Ovary (tissue), 9 donors: ENCODE data around the gene CSTF1. TPM values are rescaled to one million over a fixed set of nuclear protein-coding genes. Genes with fewer than 3 reads are reported as not detected.

Experiments
- DNase-seq, 5 donors: peaks; one replicate each; pipeline ENCODE4 v3.0.0-alpha.2; 2019 to 2020
- H3K27ac ChIP-seq, 2 donors: fragments of 200-600 bp; one replicate each; pipeline versions ENCODE4 v1.5.1 to v1.8.0; 2019 to 2022
- H3K27me3 ChIP-seq: fragments of 200-600 bp; one replicate; pipeline ENCODE4 v1.8.0; 2022
- H3K36me3 ChIP-seq: fragments of 200-600 bp; sonication (generic); one replicate; pipeline ENCODE4 v1.5.1; 2019
- H3K4me1 ChIP-seq: one replicate; pipeline ENCODE4 v1.8.1; 2013; ENCODE audit warnings: mild to moderate bottlenecking, moderate library complexity; ENCODE audit not compliant: insufficient read depth
- H3K4me3 ChIP-seq: fragments of 200-600 bp; sonication (generic); one replicate; pipeline ENCODE4 v1.5.1; 2017
- H3K9me3 ChIP-seq, 2 donors: fragments of 200-600 bp in 1 of 2; sonication (generic) in 1 of 2; one replicate each; pipeline versions ENCODE4 v1.5.1 to v1.8.1; 2013 to 2019; ENCODE audit warnings: mild to moderate bottlenecking in 1 of 2, moderate library complexity in 1 of 2
- CTCF ChIP-seq, 3 donors: fragments of 450-650 bp in 2 of 3; fragments of 200-600 bp in 1 of 3; IDR thresholded peaks; one replicate each; pipeline versions ENCODE4 v1.5.1 to v1.8.0; 2016 to 2022; ENCODE audit warnings: antibody characterized with exemption in 3 of 3, mild to moderate bottlenecking in 1 of 3
- EP300 ChIP-seq: sonication (generic); formaldehyde crosslinking; IDR thresholded peaks from one replicate; pipeline ENCODE4 v1.6.1; 2017; ENCODE audit warnings: antibody characterized with exemption
- POLR2A ChIP-seq: fragments of 450-650 bp; IDR thresholded peaks from one replicate; pipeline ENCODE4 v1.6.1; 2017; ENCODE audit warnings: antibody characterized with exemption, mild to moderate bottlenecking, moderate library complexity
- WGBS, 3 donors: extraction: QIAGEN DNeasy Blood & Tissue Kit in 1 of 3; methylation state at CpG; one replicate each; pipeline versions ENCODE4 v1.1.5 to v1.1.7; 2013 to 2017; 5-methylcytosine and 5-hydroxymethylcytosine counted together
- intact Hi-C, 4 donors: fragments of 100-400 bp; cut with DNase I; formaldehyde crosslinking; loops; one replicate each; pipeline versions ENCODE4 v1.11.0 to v1.15.1; 2022 to 2023
- polyA plus RNA-seq, 2 donors: library from polyadenylated mRNA; stranded (reverse); fragments of 200-250 nt in 1 of 2; fragments of 350-450 nt in 1 of 2; fragmentation: Illumina TruSeq in 1 of 2; extraction: RNeasy Lipid Tissue Mini Kit (QIAGEN cat#74804) in 1 of 2; gene quantifications; one replicate each; pipeline ENCODE4 v1.2.3, GENCODE V29; 2013 to 2014
- total RNA-seq, 7 donors: library from RNA; depleted of rRNA in 2 of 7; stranded (reverse); fragments of >200 nt in 2 of 7; fragmentation: NEBNext Ultra II Directional in 3 of 7; extraction: Animal tissue kit (Norgen Biotek cat#: 25700) in 3 of 7; gene quantifications; one replicate each; pipeline versions ENCODE4 v1.1.0 to v1.2.4, GENCODE V29; 2016 to 2023
- donor health status: DM: no; HTN: no; CAD: no; lungs with moderate emphysema.
- donor health status: DM: no; HTN: no; CAD: no.
- donor health status: Bipolar disorder and iron deficiency.
- donor health status: DM: yes; HTN: yes; CAD: no.
- donor health status: DM: no; HTN: no; CAD: no.
- donor health status: DM: yes; HTN: yes; CAD: no.

CSTF1 gene
- total and polyA plus RNA-seq, 9 donors: 15.5 to 41.5 (median 31.8) TPM

GRCh38 chr20:56451056-56451765, 58.8 kb downstream of the CSTF1 start:
- Histone ChIP-seq H3K27me3 (no peaks in the 10 kb centered on the region), H3K27ac (no peak overlapping the region), H3K4me3 (no peak overlapping the region), H3K9me3 (no peaks in the 10 kb centered on the region), H3K4me1 (no peaks in the 10 kb centered on the region), H3K36me3 (no peaks in the 10 kb centered on the region)
- intact Hi-C loops: no loop called here
- TF ChIP-seq EP300 (no peak), CTCF (IDR thresholded peaks at IDR 0.05) (no peak), POLR2A (no peak)
- DNase-seq: no peak
- WGBS, 3 donors: 85 to 88% (median 86%) methylated on average over 13 of the region's 13 CpGs

- WGBS, 3 donors: 83 to 89% (median 88%) methylated on average over 5 of the region's 5 CpGs
- intact Hi-C loops: no loop called here
Observed at GRCh38 chr20:56453352-56453751, 60.9 kb downstream of the CSTF1 start.

GRCh38 chr20:56454754-56455153, 62.3 kb downstream of the CSTF1 start:
- Histone ChIP-seq H3K9me3 (no peaks in the 10 kb centered on the region), H3K4me3 (no peak overlapping the region), H3K4me1 (no peaks in the 10 kb centered on the region), H3K36me3 (no peaks in the 10 kb centered on the region), H3K27ac (no peak overlapping the region), H3K27me3 (no peaks in the 10 kb centered on the region)
- WGBS, 3 donors: 85 to 92% (median 87%) methylated on average over 7 of the region's 7 CpGs
- TF ChIP-seq POLR2A (no peak), CTCF (IDR thresholded peaks at IDR 0.05) (no peak), EP300 (no peak)
- intact Hi-C loops: no loop called here
- DNase-seq: no peak

More at GRCh38 chr20:56453352-56453751, 60.9 kb downstream of the CSTF1 start:
- no peak for TF ChIP-seq POLR2A
- TF ChIP-seq CTCF (IDR thresholded peaks at IDR 0.05): no peak
- no peak for TF ChIP-seq EP300
- Histone ChIP-seq H3K27me3 (no peaks in the 10 kb centered on the region), H3K27ac (no peak overlapping the region), H3K4me1 (no peaks in the 10 kb centered on the region), H3K4me3 (no peak overlapping the region), H3K9me3 (no peaks in the 10 kb centered on the region), H3K36me3 (no peaks in the 10 kb centered on the region)
- no peak for DNase-seq

Other genes with a start within 250 kb of the CSTF1 start
- not detected for gene MC3R, start 143.9 kb upstream of the CSTF1 start, total RNA-seq
- not detected for gene MC3R, start 143.9 kb upstream of the CSTF1 start, polyA plus RNA-seq
- 100 to 1,000 TPM in 5 of 7 donors, 10 to 100 TPM in 2; 61.5 to 135 (median 120) TPM for gene FAM210B, start 33.7 kb upstream of the CSTF1 start, total RNA-seq
- 100 to 1,000 TPM in 1 of 2 donors, 10 to 100 TPM in 1; 94.4 to 148 TPM for gene FAM210B, start 33.7 kb upstream of the CSTF1 start, polyA plus RNA-seq
- gene AURKA, start 430 bp upstream of the CSTF1 start, total RNA-seq: 1 to 10 TPM; 2.2 to 10.0 (median 3.5) TPM
- gene AURKA, start 430 bp upstream of the CSTF1 start, polyA plus RNA-seq: 1 to 10 TPM; 2.5 to 3.2 TPM
- 1 to 10 TPM; 1.0 to 6.9 (median 2.5) TPM for gene CASS4, start 19.6 kb downstream of the CSTF1 start, total RNA-seq
- gene CASS4, start 19.6 kb downstream of the CSTF1 start, polyA plus RNA-seq: 1 to 10 TPM; 1.2 to 3.1 TPM
- 10 to 100 TPM; 32.3 to 91.0 (median 85.2) TPM for gene RTF2, start 76.0 kb downstream of the CSTF1 start, total RNA-seq
- 100 to 1,000 TPM in 1 of 2 donors, 10 to 100 TPM in 1; 90.7 to 128 TPM for gene RTF2, start 76.0 kb downstream of the CSTF1 start, polyA plus RNA-seq
- gene FAM209A, start 132.1 kb downstream of the CSTF1 start, total RNA-seq: under 1 TPM in 1 of 7 donors, not detected in 6; 0.27 TPM
- under 1 TPM in 1 of 2 donors, not detected in 1; 0.18 TPM for gene FAM209A, start 132.1 kb downstream of the CSTF1 start, polyA plus RNA-seq
- gene FAM209B, start 140.6 kb downstream of the CSTF1 start, total RNA-seq: under 1 TPM in 2 of 7 donors, not detected in 5; 0.31 to 0.37 TPM
- under 1 TPM in 1 of 2 donors, not detected in 1; 0.22 TPM for gene FAM209B, start 140.6 kb downstream of the CSTF1 start, polyA plus RNA-seq
- 1 to 10 TPM in 4 of 7 donors, under 1 TPM in 3; 0.23 to 7.7 (median 1.1) TPM for gene TFAP2C, start 236.7 kb downstream of the CSTF1 start, total RNA-seq
- gene TFAP2C, start 236.7 kb downstream of the CSTF1 start, polyA plus RNA-seq: under 1 TPM; 0.18 TPM